HG02678 (cell line): ENCODE measurements around the gene ALG2.

Source experiments
- ATAC-seq: cut with Tn5 transposase; IDR thresholded peaks from one replicate; pipeline ENCODE4 v1.9.1; 2021; ENCODE audit warnings: mild to moderate bottlenecking, moderate library complexity; ENCODE audit not compliant: unreplicated experiment

The ALG2 gene

GRCh38 chr9:99173570-99174504 is 47.9 kb downstream of the ALG2 start:
- peak; percentile 54 for ATAC-seq

- ATAC-seq, result no peak
These were observed 49.3 kb downstream of the ALG2 start for GRCh38 chr9:99172124-99173091.

GRCh38 chr9:99171225-99172123 is 50.3 kb downstream of the ALG2 start:
- ATAC-seq, result no peak

GRCh38 chr9:99169982-99170761 is 51.6 kb downstream of the ALG2 start:
- no peak for ATAC-seq

GRCh38 chr9:99169086-99169485 is 52.7 kb downstream of the ALG2 start:
- no peak for ATAC-seq

- no peak for ATAC-seq
These were observed 54.0 kb downstream of the ALG2 start for GRCh38 chr9:99167694-99168093.

- no peak for ATAC-seq
These were observed 54.6 kb downstream of the ALG2 start for GRCh38 chr9:99167119-99167518.
